ENCODE results near the gene ASCC3.
"Not testable (repeated sequence)": the region's sequence is repeated elsewhere in the genome, so short reads cannot be mapped to it uniquely, and the experiment has no call there.

ASCC3 gene

DNA sequence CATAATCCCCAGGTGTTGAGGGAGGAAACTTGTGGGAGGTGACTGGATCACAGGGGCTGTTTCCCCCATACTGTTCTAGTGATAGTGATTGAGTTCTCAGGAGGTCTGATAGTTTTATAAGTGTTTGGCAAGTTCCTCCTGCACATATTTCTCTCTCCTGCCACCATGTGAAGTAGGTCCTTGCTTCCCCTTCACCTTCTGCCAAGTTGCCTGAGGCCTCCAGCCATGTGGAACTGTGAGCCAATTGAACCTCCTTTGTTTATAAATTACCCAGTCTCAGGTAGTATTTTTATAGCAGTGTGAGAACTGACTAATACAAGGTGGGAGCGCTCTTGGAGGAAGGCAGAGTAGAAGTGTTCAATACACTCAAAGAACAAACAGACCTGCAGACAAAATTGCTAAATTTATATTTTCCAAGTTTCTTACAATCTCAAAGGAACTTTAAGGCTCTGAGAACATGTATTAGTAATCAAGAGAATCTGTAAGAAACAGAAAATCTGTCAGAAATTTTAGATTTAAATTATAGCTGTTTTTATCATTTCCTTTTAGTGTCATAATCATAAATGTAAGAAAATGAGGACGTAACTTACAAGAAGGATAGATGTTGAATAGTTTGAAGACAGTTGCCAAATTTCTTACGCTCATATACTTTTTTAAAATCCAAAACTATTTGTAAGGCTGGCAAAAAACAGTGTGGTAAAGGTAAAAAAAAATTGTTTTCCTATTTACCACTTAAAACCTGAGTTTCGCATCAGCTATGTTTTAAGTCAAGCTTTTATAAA is 77.7 kb downstream of the ASCC3 start:
- DNase-seq, result peak; percentile 3 to 20

DNA sequence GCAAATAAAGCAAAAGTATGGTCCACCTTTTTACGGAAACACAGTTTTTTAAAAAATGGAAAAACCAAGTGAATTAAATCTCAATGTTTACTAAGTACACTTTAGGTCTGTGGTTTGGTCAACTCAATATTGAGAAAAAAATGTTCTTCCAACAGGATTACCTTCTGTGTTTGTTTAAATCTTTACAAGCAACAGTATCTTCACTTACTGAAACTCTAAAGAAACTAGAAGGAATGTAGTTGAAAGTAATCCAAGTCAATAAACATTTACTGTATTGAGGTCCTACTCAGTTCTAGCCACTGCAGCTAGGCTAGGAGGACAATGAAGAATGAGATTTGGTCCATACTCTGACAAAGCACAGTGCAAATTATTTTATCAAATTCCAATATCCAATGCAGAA is 80.1 kb downstream of the ASCC3 start:
- no peak for DNase-seq

DNA sequence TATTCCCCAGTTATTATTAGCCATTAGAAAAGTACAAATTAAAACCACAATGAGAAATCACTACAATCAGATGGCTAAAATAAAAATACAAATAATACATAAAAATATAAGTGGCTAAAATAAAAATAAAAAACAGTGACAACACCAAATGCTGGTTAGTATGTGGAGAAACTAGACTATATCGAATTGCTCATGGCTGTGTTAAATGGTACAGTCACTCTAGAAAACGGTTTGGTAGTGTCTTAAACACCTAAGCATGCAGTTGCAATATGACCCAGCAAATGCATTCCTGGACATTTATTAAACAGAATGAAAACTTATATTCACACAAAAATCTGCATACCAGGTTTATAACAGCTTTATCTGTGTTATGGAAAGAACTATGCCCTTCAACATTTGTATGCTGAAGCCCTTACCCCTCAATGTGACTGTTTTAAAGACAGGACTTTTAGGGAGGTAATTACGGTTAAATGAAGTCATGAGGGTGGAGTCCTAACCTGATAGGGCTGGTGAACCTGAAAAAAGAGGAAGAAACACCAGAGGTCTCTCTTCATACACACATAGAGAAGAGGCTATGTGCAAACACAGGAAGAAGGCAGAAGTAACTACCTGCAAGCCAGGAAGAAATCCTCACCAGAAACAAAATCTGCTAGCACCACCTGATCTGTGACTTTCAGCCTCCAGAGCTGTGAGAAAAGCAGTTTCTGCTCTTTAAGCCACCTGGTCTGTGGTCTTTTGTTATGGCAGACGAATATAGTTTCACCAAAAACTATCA is 84.9 kb downstream of the ASCC3 start:
- no peak for DNase-seq

DNA sequence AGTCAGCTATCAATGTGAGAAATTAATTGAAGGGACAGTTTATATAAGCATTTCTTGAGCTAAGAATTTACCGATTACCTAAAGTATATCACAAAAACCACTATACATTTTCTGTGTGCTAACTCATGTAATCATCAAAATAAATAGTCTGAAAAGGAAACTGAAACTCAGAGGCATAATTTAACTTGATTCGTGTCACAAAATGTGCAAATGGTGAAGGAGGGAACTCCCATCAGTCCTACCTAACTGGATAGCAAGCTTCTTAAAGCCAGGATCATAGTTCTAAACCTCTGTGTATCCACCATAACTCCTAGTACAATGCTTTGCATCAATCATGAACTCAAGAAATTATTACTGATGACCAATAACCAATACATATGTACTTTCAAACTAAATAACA is 91.0 kb downstream of the ASCC3 start:
- no peak for DNase-seq

DNA sequence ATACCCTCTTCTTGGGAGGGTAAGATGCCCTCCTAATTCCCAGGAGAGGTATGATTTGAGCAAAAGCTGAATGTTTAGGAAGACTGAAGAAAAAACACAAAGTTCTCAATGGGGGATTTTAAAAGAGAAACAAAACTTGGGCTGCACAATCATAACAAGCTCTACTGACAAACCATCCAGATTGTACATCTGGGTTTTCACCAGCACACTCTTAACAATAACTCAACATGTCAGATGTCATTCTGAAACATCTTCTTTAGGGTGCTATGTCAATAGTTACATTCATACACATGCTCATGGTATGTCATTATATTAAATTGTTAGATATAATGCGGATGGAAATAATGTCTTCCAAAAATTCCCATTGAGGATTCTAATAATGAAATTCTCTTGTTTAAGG is 95.1 kb downstream of the ASCC3 start:
- DNase-seq, result no peak

DNA sequence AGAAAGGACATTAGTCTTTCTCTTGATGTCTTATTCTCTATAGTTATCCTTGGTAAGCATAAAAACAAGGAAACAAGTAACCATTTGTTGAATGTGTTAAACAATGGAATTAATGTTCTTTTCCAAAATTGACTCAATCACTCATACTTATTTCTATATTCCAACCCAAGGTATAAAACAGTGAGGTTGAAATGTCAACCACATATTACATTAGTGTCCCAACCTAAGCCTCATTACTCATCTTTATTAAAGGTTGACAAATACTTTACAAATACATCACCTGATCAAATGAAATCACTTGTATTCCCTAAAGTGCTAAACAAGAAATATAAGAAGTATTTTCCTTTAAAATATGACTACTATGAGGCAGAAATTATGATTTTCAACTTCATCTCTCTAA is 100.5 kb downstream of the ASCC3 start:
- no peak for DNase-seq

DNA sequence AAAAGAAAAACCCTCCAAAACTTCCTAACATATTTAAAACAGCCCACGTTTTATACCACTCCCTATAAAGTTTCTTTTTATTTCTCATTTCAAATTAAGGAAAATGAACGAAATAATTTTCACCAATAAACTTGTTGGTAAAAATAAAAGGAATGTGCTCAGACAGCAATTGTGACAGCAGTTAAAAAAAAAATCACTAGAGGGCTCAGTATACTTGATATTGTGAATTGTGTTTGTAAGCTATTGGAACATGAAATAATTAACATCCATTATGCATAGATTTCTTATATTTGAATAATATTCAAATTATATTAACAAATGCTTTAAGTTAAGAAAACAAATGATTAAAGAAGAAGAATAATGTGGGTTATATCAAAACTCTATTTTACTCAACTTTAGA is 105.5 kb downstream of the ASCC3 start:
- DNase-seq, result no peak

DNA sequence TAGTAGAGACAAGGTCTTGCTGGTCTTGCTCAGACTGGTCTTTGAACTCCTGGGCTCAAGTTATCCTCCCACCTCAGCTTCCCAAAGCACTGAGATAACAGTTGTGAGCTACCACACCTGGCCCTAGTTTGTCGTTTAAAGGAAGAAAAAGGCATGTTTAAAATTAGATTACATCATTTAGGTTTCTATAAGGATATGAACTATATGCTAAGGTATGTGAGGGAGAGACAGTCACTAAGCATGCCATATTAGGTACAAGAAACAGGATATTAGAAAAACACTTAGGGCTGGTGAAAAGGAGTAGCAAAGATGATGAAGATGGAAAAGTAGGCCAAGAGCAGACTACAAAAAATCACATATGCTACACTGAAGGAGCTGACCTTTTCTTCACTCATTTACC is 106.4 kb downstream of the ASCC3 start:
- DNase-seq, result no peak

DNA sequence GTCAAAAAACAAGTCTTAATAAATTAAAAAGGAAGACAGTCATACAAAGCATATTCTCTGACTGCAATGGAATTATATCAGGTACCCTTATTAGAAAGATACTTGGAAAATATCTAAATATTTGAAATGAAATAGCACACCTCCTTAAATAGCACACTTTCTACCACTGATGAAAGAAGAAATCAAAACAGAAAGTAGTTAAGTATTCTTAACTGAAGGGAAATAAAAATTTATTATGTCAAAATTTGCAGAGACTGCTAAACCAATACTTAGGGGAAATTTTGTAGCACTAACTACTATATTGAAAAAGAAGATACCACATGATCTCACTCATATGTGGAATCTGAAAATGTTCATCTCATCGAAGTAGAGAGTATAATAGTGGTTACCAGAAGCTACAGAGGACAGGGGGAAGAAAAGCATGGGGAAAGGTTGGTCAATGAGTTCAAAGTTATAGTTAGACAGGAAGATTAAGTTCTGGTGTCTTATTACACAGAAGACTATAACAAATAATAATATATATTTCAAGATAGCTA is 112.2 kb downstream of the ASCC3 start:
- DNase-seq, result no peak

DNA sequence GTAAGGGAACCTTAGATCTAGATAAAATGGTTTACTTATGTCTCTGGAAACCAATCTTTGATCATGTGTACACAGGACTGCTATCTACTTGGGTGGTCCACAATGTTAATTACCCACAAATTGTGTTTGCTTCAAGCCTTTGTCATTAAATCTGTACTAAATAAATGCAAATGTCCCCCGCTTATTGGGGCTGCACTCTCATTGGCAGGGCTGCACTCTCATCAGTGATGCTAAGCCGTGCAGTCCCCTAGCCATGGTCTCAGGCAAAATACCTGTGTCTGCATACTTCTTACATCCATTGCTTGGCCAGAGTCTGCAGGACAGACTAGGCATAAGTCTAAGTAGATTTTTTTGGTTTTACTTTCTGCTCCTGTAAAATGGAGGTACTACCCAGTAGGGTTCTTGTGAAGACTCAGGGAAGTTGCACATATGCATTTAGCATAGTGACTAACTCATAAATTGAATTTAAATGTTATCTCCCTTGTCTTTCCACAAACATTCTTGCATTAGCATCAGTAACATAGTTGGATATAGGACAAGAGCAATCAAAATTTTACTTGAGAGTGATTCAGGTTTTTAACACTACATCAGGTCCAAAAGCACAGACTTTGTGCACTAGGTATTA is 117.4 kb downstream of the ASCC3 start:
- no peak for DNase-seq

DNA sequence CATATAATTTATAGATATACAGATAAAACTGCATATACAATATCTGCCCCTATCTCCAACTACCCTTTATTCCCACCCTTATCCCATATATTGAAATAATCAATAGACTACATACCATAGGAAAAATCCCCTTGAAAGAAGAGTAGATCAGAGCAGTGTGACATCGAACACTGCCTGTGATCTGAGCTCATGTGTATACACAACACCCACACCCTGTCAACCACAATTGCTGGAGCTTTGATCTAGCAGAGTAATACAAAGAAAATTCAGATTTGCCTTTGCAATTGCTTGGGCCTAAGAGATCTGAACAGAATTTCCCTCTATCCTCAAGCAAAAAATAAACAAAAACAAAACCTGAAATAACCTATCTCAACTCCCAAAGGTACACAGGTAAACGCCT is 119.3 kb downstream of the ASCC3 start:
- no peak for DNase-seq

DNA sequence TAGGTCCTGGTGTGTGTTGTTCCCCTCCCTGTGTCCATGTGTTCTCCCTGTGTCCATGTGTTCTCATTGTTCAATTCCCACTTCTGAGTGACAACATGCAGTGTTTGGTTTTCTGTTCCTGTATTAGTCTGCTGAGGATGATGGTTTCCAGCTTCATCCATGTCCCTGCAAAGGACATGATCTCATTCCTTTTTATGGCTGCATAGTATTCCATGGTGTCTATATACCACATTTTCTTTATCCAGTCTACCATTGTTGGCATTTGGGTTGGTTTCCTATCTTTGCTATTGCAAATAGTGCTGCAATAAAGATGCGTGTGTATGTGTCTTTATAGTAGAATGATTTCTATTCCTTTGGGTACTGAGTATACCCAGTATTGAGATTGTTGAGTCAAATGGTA is 122.7 kb downstream of the ASCC3 start:
- not testable (repeated sequence) for DNase-seq

DNA sequence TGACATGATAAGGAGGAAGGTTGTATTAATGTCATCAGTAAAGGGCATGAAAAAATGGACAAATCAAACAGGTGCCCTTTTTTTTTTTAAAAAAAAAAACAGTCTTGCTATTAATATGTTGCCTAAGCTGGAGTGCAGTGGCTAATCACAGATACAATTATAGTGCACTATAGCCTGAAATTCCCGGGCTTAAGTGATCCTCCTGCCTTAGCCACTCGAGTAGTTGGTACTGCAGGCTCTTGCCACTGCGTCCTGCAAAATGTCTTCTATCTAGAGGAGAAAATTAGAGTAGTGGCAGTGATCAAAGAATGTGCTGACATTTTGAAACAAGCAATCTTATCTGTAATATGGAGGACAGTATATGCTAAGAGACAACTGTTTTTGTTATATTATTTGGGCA is 127.7 kb downstream of the ASCC3 start:
- no peak for DNase-seq

DNA sequence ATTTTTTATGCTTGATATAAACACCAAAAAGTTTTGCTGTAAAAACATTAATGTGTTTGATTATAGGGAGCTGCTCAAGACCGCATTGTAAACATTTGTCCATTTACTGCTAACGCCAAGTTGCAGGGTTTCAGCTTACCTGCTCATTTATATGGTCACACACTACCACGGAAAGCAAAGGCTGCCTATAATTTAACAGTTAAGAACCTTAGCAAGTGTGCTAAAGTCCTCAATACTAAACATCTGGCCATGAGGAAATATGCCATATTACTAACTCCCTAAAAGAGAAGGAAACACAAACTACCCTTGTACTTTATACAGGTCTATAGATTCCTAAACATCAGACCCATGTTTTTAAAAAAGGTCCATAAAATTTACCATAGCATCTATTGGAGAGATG is 129.5 kb downstream of the ASCC3 start:
- peak in 1 of 2 experiments; percentile 38 for DNase-seq

DNA sequence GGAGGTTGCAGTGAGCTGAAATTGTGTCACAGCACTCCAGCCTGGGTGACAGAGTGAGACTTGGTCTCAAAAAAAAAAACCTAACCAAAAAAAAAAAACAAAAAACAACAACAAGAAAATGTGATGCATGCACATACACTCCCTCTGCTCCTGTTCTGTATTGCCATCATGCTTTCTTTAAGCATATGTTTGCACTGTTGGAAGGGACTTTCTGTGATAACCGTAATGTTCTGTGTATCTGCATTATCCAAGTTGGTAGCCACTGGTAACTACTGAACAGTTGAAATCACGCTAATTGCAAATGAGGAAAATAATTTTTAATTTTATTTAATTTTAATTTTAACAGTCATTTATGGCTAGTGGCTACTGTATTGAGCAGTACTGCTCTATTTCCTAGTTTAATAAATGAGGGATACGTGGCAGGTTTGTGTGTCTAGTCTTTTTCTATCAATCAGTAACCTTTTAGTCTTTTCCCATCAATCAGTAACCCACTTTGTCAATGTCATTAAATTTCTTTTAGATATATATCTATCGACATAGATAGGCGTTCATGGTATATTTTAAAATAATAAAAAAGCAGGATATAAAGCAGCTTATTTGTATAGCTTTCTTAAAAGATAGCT is 135.6 kb downstream of the ASCC3 start:
- no peak for DNase-seq

DNA sequence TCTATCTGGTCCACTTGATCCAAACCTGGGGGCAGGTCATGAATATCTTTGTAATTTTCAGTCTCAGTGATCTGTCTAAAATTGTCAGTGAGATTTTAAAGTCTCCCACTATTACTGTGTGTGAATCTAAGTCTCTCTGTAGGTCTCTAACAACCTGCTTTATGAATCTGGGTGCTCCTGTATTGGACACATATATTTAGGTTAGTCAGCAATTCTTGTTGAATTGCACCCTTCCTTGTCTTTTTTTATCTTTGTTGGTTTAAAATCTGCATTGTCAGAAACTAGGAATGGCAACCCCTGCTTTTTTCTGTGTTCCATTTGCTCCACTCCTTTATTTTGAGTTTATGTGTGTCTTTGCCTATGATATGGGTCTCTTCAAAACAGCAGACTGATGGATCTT is 140.7 kb downstream of the ASCC3 start:
- no peak for DNase-seq

DNA sequence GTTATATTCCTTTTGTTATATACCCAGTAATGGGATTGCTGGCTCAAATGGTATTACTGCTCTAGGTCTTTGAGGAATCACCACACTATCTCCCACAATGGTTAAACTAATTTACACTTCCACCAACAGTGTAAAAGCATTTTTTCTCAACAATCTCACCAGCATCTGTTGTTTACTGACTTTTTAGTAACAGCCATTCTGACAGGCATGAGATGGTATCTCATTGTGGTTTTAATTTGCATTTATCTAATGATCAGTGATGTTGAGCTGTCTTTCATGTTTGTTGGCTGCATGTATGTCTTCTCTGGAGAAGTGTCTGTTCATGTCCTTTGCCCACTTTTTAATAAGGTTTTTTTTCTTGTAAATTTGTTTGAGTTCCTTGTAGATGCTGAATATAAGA is 143.4 kb downstream of the ASCC3 start:
- DNase-seq, result not testable (repeated sequence)

DNA sequence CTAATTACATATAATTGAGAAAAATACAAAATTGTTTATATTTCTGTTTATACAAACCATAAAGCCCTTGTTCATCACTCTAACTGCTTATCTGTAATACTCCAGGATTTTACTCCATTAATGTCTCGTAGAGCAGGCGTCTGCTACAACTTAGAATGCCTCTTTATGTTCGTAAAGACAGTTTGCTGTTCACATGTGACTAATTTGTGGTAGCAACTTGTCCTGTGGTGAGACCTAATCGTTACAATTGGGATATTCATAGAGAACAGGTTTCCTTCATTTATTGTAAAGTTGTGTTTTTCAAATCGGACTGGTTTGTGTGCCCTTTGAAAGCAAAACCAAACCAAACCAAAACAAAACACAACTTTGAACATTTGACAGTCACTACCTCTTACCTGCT is 149.7 kb downstream of the ASCC3 start:
- no peak for DNase-seq

DNA sequence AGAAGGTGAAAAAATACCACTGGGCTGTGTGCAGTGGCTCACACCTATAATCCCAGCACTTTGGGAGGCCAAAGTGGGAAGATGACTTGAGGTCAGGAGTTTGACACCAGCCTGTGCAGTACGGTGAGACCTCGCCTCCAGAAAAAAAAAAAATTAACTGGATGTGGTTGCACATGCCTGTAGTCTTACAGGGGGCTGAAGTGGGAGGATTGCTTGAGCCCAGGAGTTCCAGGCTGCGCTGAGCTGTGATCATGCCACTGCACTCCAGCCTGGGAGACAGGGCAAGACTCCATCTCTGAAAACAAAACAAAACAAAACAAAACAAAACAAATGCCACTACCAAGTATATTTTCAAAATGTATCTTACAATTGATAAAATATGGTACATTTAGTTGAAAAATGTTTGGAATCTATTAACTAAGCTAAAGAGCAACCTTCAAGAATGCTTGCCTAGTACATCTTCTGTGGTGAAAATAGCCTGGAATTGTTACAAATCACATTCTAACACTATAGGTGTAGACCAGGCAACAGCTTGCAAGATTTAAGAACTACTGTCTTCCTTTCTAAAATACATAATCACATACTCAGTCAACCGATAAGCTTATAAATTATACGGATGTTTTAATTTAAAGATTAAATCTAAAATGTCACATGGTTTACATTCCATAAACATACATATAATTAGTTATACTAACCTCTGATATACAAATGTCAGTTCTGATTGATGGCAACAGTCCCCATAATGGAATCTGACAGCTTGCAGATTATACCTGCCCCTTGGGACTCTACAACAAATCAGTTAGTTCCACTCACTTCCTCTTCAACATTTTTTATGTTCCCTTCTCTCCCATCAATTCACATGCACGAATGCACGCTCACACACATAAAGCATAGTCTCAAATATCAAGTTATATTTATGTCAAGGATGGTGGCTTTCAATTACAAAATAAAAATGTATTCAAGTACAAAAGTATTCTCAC is 150.8 kb downstream of the ASCC3 start:
- DNase-seq, result no peak

DNA sequence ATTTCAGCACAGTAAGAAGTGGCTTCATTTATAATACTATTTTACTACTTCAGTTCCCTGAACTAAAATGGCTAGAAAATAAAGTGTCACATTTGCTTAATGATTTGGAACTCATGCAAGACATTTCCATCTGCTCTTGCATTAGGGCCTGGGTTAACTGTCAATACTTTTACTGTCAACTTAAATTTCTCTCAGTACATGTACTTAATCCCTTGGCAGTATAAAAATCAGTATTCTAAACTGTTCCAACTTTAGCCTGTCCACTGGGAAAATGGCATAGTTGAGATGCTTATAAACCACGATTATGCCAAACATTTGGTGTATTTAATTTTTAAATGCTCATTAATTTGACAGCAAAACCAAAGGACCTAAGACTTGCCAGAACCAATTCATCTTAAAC is 154.5 kb downstream of the ASCC3 start:
- no peak for DNase-seq

DNA sequence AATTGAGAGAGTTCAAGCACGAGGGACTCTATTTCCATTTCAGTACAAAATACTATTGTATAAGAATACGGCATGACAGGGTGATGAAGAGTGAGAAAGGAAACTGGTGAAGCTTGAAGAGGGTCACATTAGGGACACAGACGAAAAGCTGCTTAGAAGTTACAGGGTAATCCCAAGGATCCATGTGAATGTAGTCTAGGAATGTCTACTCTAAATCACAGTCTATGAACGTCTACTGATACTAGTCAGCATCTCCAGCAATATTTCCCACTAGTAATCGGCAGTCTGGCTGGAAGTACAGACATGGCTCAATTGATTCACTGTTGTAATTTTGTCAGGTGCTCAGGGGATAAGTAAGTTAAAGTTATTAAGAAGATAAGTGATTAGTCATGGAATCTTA is 156.4 kb downstream of the ASCC3 start:
- DNase-seq, result no peak

DNA sequence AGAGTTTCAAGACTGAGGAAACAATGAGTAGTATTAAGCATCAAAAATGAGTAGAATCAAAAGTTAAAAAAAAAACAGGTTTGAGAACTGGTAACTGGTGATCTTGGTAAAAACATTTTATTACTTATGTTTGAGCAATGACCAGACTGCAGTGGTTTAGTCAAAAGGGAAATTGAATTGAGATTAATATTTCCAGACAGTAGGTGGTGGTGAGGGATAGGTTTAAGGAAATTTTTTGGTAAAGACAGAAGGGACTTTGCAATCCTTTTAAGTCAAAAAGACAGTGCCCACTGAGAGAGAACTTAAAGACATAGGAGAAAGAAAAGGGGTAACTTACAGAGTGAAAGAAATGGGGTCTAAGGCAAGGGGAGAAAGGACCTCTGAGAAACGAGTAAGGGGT is 156.9 kb downstream of the ASCC3 start:
- DNase-seq, result no peak
